AG09319 (cell line): ENCODE measurements around the gene CDC42SE2.

Experiments
- DNase-seq: peaks from one replicate; pipeline ENCODE4 v3.0.0-alpha.2; 2010; ENCODE audit warnings: low read depth; ENCODE audit errors: extremely low read depth
- TF ChIP-seq, protein P1 (sequence below): IDR thresholded peaks from 2 replicates; pipeline ENCODE4 v1.5.1; 2011; ENCODE audit warnings: low read depth, mild to moderate bottlenecking, inconsistent platforms, low read length, moderate library complexity

The CDC42SE2 gene

DNA sequence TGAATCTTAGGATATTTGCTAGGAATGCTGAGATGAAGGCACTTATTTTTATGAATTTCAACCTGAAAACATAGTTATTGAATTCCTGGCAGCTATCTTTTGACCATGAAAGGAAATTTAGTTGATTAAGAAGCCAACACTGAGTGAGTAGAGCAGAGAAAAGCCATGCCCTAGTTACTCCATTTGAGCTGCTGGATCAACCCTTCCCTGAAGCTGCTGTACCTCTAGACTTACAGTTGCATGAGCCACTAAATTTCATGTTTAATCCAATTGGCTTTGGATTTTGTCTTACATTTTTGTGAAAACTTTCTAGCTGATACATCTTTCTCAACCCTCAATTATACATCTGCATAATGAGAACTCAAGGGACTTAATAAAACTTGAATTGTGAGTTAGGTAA, 54.6 kb downstream of the CDC42SE2 start:
- TF ChIP-seq, protein P1, sequence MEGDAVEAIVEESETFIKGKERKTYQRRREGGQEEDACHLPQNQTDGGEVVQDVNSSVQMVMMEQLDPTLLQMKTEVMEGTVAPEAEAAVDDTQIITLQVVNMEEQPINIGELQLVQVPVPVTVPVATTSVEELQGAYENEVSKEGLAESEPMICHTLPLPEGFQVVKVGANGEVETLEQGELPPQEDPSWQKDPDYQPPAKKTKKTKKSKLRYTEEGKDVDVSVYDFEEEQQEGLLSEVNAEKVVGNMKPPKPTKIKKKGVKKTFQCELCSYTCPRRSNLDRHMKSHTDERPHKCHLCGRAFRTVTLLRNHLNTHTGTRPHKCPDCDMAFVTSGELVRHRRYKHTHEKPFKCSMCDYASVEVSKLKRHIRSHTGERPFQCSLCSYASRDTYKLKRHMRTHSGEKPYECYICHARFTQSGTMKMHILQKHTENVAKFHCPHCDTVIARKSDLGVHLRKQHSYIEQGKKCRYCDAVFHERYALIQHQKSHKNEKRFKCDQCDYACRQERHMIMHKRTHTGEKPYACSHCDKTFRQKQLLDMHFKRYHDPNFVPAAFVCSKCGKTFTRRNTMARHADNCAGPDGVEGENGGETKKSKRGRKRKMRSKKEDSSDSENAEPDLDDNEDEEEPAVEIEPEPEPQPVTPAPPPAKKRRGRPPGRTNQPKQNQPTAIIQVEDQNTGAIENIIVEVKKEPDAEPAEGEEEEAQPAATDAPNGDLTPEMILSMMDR: no peak
- no peak for DNase-seq

DNA sequence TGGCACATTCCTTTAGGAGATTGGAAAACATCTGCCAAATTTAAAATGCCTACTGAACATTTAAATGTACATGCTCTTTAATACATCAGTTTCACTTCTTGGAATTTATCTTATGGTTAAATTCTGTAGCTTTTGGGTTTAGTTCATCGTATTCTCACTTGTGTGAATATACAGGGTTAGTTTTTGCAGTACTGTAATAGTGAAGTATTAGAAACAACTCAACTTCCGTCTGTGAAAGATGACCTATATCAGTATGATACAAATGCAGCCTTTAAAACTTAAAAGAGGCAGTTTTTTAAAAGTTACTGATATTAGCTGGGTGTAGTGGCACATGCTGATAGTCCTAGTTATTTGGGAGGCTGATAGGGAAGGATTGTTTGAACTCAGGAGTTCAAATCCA, 57.2 kb downstream of the CDC42SE2 start:
- TF ChIP-seq, protein P1: no peak
- no peak for DNase-seq

DNA sequence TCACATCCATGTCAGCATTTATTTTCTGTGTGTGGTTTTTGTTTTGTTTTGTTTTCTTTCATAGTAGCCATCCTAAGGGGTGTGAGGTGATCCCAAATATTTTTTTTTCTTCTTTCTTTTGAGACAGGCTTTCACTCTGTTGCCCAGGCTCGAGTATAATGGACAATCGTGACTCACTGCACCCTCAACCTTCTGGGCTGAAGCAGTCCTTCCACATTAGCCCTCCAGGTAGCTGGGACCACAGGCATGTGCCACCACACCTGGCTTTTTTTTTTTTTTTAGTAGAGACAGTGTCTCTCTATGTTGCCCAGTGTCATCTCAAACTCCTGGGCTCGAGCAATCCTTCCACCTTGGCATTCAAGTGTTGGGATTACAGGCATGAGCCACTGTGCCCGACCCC, 59.1 kb downstream of the CDC42SE2 start:
- DNase-seq: no peak
- TF ChIP-seq, protein P1: no peak

DNA sequence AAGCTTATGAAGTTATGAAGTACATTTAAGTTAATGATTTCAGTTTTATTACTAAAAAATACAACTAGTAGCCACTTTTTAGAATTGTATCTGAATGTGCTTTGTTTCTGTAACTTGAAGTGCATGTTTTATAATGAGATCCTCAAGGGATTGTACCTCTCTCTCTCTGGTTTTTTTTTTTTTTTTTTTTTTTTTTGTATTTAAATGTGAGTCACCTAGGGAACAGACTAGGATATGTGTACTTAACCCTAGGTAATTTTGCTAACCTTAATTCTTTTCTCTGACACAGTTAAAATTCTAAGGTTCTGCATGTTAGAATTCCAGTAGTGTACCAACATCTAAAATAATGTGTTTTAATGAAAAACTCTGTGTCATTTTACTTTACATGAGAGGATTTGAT, 59.5 kb downstream of the CDC42SE2 start:
- TF ChIP-seq, protein P1: no peak
- no peak for DNase-seq

DNA sequence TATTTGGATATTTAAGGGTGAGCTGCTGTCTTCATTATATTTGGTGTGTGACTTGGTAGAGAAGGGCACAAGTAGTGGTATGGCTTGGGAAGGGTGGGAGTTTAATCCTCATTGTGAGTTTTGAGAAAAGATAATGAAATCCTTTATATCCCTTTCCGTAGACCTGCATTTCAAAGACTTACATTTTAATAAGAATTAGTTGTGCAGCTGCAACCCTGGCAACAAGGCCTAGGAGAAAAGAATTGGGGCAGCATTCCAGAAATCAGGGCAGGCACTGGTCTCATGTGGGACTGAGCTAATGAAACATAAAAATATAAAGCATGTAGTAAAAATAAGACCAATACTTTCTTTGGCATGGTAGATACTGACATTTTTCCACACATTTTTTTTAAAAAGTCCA, 60.5 kb downstream of the CDC42SE2 start:
- TF ChIP-seq, protein P1: no peak
- no peak for DNase-seq

DNA sequence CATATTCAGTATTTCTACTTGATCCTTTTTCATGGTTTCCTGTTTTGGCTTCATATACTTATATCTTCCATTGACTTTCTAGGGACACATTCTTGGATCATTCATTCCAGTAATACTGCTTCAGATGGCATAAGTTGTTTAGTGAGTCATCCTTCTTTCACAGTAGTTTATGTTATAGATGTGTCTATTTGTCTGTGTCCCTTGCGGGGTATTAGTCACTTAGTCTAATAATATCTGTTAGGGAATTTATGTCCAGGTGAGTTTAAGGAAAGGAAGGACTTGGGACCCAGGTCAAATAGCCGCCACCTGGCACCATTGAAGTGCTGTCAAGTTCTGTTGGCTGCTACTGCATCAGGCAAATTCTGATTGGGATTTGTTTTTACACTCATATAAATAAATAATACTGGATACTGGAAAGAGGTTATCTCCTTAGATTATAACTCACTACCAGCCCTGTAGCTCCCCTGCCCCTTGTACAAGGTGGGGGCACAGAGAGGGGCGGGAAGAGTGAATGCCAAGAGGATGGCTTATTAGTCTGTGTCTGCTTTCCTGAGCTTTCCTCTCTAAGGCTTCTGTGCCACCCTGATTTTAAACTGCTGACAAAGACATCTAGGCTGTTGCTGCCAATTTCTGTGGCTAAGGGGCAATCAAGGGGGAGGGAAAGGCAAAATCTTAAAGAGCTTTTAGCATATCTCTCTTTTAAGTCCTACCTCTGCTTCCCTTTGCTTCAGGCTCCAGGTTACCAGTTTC, 64.9 kb downstream of the CDC42SE2 start:
- TF ChIP-seq, protein P1: no peak
- no peak for DNase-seq

DNA sequence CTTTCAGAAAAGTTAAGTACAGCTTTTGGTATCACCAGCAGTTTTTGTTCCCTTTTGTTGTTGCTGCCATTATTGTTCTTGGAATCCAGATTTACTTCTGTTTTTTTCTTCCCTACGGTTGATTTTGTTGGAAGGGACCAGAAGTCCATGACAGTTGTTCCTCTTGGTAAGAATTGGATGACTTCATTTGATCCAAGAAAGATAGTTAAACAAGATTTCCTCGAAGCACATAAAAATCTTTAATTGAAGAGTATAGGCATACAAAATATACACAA, 65.4 kb downstream of the CDC42SE2 start:
- TF ChIP-seq, protein P1: no peak
- DNase-seq: no peak
